ENCODE results near the gene OR1A2.

DNA sequence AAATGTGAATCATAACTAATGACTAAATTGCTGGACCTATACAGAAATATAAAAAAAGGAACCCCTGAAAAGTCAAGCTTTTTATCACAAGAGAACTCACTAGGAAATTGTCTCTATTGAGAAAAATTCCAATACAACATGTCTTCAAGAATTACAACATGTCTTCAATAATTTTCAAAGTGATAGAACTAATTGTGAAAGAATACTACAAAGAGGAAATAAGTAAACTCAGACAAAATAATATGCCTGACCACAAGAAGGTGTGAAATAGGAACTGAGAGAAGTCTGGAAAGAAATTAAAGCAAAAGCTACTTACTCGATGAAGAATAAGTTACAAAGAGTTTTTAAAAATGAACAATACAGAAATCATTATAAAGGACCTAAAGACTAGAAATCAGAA is 40.1 kb upstream of the OR1A2 start:
- TF ChIP-seq, protein P1, sequence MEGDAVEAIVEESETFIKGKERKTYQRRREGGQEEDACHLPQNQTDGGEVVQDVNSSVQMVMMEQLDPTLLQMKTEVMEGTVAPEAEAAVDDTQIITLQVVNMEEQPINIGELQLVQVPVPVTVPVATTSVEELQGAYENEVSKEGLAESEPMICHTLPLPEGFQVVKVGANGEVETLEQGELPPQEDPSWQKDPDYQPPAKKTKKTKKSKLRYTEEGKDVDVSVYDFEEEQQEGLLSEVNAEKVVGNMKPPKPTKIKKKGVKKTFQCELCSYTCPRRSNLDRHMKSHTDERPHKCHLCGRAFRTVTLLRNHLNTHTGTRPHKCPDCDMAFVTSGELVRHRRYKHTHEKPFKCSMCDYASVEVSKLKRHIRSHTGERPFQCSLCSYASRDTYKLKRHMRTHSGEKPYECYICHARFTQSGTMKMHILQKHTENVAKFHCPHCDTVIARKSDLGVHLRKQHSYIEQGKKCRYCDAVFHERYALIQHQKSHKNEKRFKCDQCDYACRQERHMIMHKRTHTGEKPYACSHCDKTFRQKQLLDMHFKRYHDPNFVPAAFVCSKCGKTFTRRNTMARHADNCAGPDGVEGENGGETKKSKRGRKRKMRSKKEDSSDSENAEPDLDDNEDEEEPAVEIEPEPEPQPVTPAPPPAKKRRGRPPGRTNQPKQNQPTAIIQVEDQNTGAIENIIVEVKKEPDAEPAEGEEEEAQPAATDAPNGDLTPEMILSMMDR (conservative IDR thresholded peaks at IDR 0.05; ENCODE audit: low read depth, low read length): no peak
- no peak for TF ChIP-seq EZH2 (IDR thresholded peaks at IDR 0.05; ENCODE audit: borderline replicate concordance, low read depth, low read length, poor library complexity, severe bottlenecking)

All from A673 (cell line).